ENCODE measurements around the gene ZNF587. TPM values are rescaled to one million over a fixed set of nuclear protein-coding genes. Genes with fewer than 3 reads are reported as not detected.

The ZNF587 gene
- total RNA-seq, 2 donors from 2014 or later, result 13.7 to 20.1 TPM

- DNase-seq, result no peak
- H3K9me3 ChIP-seq, result peaks cover 0 to 17% (median 0%) of the 10 kb centered on the region in 3 donors
- no peak for TF ChIP-seq POLR2A (IDR thresholded peaks at IDR 0.05)
- TF ChIP-seq, protein P1, sequence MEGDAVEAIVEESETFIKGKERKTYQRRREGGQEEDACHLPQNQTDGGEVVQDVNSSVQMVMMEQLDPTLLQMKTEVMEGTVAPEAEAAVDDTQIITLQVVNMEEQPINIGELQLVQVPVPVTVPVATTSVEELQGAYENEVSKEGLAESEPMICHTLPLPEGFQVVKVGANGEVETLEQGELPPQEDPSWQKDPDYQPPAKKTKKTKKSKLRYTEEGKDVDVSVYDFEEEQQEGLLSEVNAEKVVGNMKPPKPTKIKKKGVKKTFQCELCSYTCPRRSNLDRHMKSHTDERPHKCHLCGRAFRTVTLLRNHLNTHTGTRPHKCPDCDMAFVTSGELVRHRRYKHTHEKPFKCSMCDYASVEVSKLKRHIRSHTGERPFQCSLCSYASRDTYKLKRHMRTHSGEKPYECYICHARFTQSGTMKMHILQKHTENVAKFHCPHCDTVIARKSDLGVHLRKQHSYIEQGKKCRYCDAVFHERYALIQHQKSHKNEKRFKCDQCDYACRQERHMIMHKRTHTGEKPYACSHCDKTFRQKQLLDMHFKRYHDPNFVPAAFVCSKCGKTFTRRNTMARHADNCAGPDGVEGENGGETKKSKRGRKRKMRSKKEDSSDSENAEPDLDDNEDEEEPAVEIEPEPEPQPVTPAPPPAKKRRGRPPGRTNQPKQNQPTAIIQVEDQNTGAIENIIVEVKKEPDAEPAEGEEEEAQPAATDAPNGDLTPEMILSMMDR (IDR thresholded peaks at IDR 0.05), result no peak
- H3K4me1 ChIP-seq, result no peaks in the 10 kb centered on the region
- WGBS, 2 donors, result 84 to 89% methylated on average over 5 of the region's 5 CpGs
- intact Hi-C loops (cut with DNase I), result no loop called here
- H3K36me3 ChIP-seq (replicated peaks in 1 of 2; ENCODE audit: insufficient read depth in 1 of 2, low read depth in 2 of 2), result no peaks in the 10 kb centered on the region
- ATAC-seq, result no peak
- H3K4me3 ChIP-seq, result no peak overlapping the region
- H3K27me3 ChIP-seq, result no peaks in the 10 kb centered on the region
- no peak overlapping the region for H3K27ac ChIP-seq
Measured at GRCh38 chr19:57900311-57900710, 50.7 kb downstream of the ZNF587 start.

GRCh38 chr19:57903618-57904184 lies 54.0 kb downstream of the ZNF587 start:
- no peaks in the 10 kb centered on the region for H3K27me3 ChIP-seq
- H3K4me1 ChIP-seq, result no peaks in the 10 kb centered on the region
- ATAC-seq, result no peak
- no peak overlapping the region for H3K27ac ChIP-seq
- TF ChIP-seq, protein P1 (IDR thresholded peaks at IDR 0.05), result no peak
- TF ChIP-seq POLR2A (IDR thresholded peaks at IDR 0.05), result no peak
- no peak overlapping the region for H3K4me3 ChIP-seq
- DNase-seq, result no peak
- 62 to 69% methylated on average over 7 of the region's 7 CpGs for WGBS, 2 donors
- intact Hi-C loops (cut with DNase I), result no loop called here
- H3K9me3 ChIP-seq, result peaks cover 0 to 27% (median 0%) of the 10 kb centered on the region in 3 donors
- H3K36me3 ChIP-seq (replicated peaks in 1 of 2; ENCODE audit: insufficient read depth in 1 of 2, low read depth in 2 of 2), result no peaks in the 10 kb centered on the region

GRCh38 chr19:57905258-57905657 lies 55.6 kb downstream of the ZNF587 start:
- WGBS, 2 donors, result 75 to 90% methylated on average over 6 of the region's 6 CpGs

GRCh38 chr19:57907394-57907793 lies 57.7 kb downstream of the ZNF587 start:
- Histone ChIP-seq H3K27me3 (no peaks in the 10 kb centered on the region), H3K4me3 (no peak overlapping the region), H3K4me1 (no peaks in the 10 kb centered on the region), H3K9me3 (peaks cover 0 to 41% (median 0%) of the 10 kb centered on the region in 3 donors), H3K36me3 (replicated peaks in 1 of 2; ENCODE audit: insufficient read depth in 1 of 2, low read depth in 2 of 2) (peaks cover 12% of the 10 kb centered on the region in 2 donors), H3K27ac (no peak overlapping the region)
- no peak for ATAC-seq
- DNase-seq, result no peak
- intact Hi-C loops (cut with DNase I), result no loop called here
- 92 to 98% methylated on average over 3 of the region's 3 CpGs for WGBS, 2 donors
- TF ChIP-seq, protein P1 (IDR thresholded peaks at IDR 0.05), result no peak
- no peak for TF ChIP-seq POLR2A (IDR thresholded peaks at IDR 0.05)

More at GRCh38 chr19:57905258-57905657, 55.6 kb downstream of the ZNF587 start:
- Histone ChIP-seq H3K4me3 (no peak overlapping the region), H3K36me3 (replicated peaks in 1 of 2; ENCODE audit: insufficient read depth in 1 of 2, low read depth in 2 of 2) (peaks cover 3% of the 10 kb centered on the region in 2 donors), H3K27ac (no peak overlapping the region), H3K4me1 (no peaks in the 10 kb centered on the region), H3K9me3 (peaks cover 0 to 30% (median 0%) of the 10 kb centered on the region in 3 donors), H3K27me3 (no peaks in the 10 kb centered on the region)
- ATAC-seq (no peak), DNase-seq (no peak)
- TF ChIP-seq POLR2A (IDR thresholded peaks at IDR 0.05), result no peak
- TF ChIP-seq, protein P1 (IDR thresholded peaks at IDR 0.05), result no peak
- intact Hi-C loops (cut with DNase I), result no loop called here

GRCh38 chr19:57914531-57914930 lies 64.9 kb downstream of the ZNF587 start:
- intact Hi-C loops (cut with DNase I), result no loop called here
- WGBS, 2 donors, result 62 to 66% methylated on average over 3 of the region's 3 CpGs

More at GRCh38 chr19:57914531-57914930, 64.9 kb downstream of the ZNF587 start:
- TF ChIP-seq POLR2A (IDR thresholded peaks at IDR 0.05), result no peak
- TF ChIP-seq, protein P1 (IDR thresholded peaks at IDR 0.05), result no peak
- peaks cover 0 to 27% (median 0%) of the 10 kb centered on the region in 3 donors for H3K9me3 ChIP-seq
- H3K36me3 ChIP-seq (replicated peaks in 1 of 2; ENCODE audit: insufficient read depth in 1 of 2, low read depth in 2 of 2), result peaks cover 12 to 13% of the 10 kb centered on the region in 2 donors
- ATAC-seq (no peak), DNase-seq (no peak)
- no peak overlapping the region for H3K27ac ChIP-seq
- H3K4me1 ChIP-seq, result peaks cover 14% of the 10 kb centered on the region
- no peaks in the 10 kb centered on the region for H3K27me3 ChIP-seq
- H3K4me3 ChIP-seq, result no peak overlapping the region

Data from body of pancreas (tissue), 4 donors.